ENCODE measurements around the gene ATXN7. TPM values are rescaled to one million over a fixed set of nuclear protein-coding genes. Genes with fewer than 3 reads are reported as not detected.

The ATXN7 gene
- total and polyA plus RNA-seq, 2 of the 13 experiments (the other 11 are each of a cell fraction or from before 2014, with no cell fraction given) = 13.8 to 20.0 TPM

DNA sequence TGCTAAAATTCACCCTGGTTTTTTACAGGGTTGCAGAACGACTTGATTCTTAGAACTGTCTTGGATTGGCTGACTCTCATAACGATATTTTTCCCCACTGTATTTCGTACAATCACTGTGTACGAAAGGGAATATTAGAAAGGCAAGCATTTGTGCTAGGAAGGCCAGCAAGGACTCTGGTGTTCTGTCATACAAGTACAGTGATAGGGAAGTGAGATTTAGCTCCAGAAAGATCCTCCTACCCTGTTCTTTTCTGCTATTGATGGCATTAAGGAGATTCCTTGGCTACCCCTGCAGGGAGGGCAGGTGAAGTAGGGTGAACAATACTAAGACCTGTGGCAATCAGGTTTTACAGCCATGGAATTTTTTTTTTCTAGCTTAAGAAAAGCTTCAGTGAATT, 102.3 kb downstream of the ATXN7 start (continued):
- TF ChIP-seq, protein P1, sequence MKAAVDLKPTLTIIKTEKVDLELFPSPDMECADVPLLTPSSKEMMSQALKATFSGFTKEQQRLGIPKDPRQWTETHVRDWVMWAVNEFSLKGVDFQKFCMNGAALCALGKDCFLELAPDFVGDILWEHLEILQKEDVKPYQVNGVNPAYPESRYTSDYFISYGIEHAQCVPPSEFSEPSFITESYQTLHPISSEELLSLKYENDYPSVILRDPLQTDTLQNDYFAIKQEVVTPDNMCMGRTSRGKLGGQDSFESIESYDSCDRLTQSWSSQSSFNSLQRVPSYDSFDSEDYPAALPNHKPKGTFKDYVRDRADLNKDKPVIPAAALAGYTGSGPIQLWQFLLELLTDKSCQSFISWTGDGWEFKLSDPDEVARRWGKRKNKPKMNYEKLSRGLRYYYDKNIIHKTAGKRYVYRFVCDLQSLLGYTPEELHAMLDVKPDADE (CRISPR knock-in tag; IDR thresholded peaks at IDR 0.05) = no peak
- TF ChIP-seq CEBPB (IDR thresholded peaks at IDR 0.05; ENCODE audit: borderline replicate concordance, low read depth, low read length) (no peak), MAFK (conservative IDR thresholded peaks at IDR 0.05 in 1 of 2, IDR thresholded peaks at IDR 0.05 in 1 of 2; ENCODE audit: low read length in 2 of 2) (no peak), MBNL3 (CRISPR knock-in tag; conservative IDR thresholded peaks at IDR 0.05) (no peak), ZNF703 (CRISPR knock-in tag; IDR thresholded peaks at IDR 0.05; ENCODE audit: borderline replicate concordance) (no peak)

DNA sequence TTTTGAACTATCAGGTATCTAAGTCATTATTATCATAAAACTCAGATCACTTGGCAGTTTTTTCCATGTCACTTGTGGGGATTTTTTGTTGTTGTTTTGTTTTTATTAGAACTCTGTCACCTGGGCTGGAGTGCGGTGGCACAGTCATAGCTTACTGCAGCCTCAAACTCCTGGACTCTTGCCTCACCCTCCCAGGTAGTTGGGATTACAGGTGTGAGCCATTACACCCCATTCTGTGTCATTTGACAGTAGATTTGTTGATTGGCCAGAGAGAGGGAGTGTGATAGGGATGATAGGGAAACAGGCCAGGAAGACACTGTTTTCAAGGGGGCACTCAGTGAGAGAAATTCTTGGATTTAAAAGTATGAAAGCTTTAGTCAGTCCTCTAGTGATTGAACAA, 103.2 kb downstream of the ATXN7 start:
- 96% methylated on average over 1 of the region's 1 CpG for WGBS (ENCODE audit: low lambda C conversion rate)

More for the DNA sequence above, 103.2 kb downstream of the ATXN7 start:
- peak overlapping the region; percentile 88 for H3K4me2 ChIP-seq (ENCODE audit: low read depth, low read length)
- H3K79me2 ChIP-seq (ENCODE audit: insufficient read depth, low read length) = peaks cover 38% of the 10 kb centered on the region
- CTCF ChIA-PET (ENCODE audit: low intra/inter-chr PET ratio, low total read pairs) = no interaction called here
- no peaks in the 10 kb centered on the region for H3K27me3 ChIP-seq (ENCODE audit: control insufficient read depth in 1 of 2, insufficient read depth in 2 of 2, low read length in 2 of 2)
- in situ Hi-C loops (cut with HindIII; ENCODE audit: extremely low pct_ligation_motif_present, low pct_unique_long_range_greater_than_20kb) (no loop called here), intact Hi-C loops (cut with micrococcal nuclease; ENCODE audit: unreplicated experiment) (no loop called here)
- peaks cover 51% of the 10 kb centered on the region for H3K4me1 ChIP-seq (ENCODE audit: insufficient read depth, low read length)
- DNase-seq (ENCODE audit: low spot score) (no peak), FAIRE-seq (no peak), ATAC-seq (no peak)
- H3K36me3 ChIP-seq (replicated peaks in 1 of 2; ENCODE audit: control insufficient read depth in 1 of 2, insufficient read depth in 2 of 2, low read length in 2 of 2) = no peaks in the 10 kb centered on the region
- H3K27ac ChIP-seq (ENCODE audit: extremely low read length, insufficient read depth, low read length) = peak overlapping the region; percentile 91
- H3K4me3 ChIP-seq (replicated peaks in 1 of 3; ENCODE audit: insufficient read depth in 1 of 3, low read depth in 2 of 3, low read length in 3 of 3) = 0 out of 6 replicates have a peak overlapping the region, but pooled peaks of 1 of the 3 experiments have one; percentile 55
- no peak for TF ChIP-seq RBAK (CRISPR knock-in tag; IDR thresholded peaks at IDR 0.05)
- TF ChIP-seq TRIM24 (CRISPR knock-in tag; IDR thresholded peaks at IDR 0.05) = no peak
- TF ChIP-seq FOXM1 (CRISPR knock-in tag; IDR thresholded peaks at IDR 0.05) = no peak
- no peak for TF ChIP-seq ZFP82 (CRISPR knock-in tag; IDR thresholded peaks at IDR 0.05; ENCODE audit: borderline replicate concordance)
- no peak for TF ChIP-seq NBN (conservative IDR thresholded peaks at IDR 0.05)
- TF ChIP-seq, protein P2, sequence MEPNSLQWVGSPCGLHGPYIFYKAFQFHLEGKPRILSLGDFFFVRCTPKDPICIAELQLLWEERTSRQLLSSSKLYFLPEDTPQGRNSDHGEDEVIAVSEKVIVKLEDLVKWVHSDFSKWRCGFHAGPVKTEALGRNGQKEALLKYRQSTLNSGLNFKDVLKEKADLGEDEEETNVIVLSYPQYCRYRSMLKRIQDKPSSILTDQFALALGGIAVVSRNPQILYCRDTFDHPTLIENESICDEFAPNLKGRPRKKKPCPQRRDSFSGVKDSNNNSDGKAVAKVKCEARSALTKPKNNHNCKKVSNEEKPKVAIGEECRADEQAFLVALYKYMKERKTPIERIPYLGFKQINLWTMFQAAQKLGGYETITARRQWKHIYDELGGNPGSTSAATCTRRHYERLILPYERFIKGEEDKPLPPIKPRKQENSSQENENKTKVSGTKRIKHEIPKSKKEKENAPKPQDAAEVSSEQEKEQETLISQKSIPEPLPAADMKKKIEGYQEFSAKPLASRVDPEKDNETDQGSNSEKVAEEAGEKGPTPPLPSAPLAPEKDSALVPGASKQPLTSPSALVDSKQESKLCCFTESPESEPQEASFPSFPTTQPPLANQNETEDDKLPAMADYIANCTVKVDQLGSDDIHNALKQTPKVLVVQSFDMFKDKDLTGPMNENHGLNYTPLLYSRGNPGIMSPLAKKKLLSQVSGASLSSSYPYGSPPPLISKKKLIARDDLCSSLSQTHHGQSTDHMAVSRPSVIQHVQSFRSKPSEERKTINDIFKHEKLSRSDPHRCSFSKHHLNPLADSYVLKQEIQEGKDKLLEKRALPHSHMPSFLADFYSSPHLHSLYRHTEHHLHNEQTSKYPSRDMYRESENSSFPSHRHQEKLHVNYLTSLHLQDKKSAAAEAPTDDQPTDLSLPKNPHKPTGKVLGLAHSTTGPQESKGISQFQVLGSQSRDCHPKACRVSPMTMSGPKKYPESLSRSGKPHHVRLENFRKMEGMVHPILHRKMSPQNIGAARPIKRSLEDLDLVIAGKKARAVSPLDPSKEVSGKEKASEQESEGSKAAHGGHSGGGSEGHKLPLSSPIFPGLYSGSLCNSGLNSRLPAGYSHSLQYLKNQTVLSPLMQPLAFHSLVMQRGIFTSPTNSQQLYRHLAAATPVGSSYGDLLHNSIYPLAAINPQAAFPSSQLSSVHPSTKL (CRISPR knock-in tag; IDR thresholded peaks at IDR 0.05) = no peak
- no peak for TF ChIP-seq ZNF780A (CRISPR knock-in tag; IDR thresholded peaks at IDR 0.05)
- no peak for TF ChIP-seq KLF16 (CRISPR knock-in tag; IDR thresholded peaks at IDR 0.05)
- TF ChIP-seq, protein P3, sequence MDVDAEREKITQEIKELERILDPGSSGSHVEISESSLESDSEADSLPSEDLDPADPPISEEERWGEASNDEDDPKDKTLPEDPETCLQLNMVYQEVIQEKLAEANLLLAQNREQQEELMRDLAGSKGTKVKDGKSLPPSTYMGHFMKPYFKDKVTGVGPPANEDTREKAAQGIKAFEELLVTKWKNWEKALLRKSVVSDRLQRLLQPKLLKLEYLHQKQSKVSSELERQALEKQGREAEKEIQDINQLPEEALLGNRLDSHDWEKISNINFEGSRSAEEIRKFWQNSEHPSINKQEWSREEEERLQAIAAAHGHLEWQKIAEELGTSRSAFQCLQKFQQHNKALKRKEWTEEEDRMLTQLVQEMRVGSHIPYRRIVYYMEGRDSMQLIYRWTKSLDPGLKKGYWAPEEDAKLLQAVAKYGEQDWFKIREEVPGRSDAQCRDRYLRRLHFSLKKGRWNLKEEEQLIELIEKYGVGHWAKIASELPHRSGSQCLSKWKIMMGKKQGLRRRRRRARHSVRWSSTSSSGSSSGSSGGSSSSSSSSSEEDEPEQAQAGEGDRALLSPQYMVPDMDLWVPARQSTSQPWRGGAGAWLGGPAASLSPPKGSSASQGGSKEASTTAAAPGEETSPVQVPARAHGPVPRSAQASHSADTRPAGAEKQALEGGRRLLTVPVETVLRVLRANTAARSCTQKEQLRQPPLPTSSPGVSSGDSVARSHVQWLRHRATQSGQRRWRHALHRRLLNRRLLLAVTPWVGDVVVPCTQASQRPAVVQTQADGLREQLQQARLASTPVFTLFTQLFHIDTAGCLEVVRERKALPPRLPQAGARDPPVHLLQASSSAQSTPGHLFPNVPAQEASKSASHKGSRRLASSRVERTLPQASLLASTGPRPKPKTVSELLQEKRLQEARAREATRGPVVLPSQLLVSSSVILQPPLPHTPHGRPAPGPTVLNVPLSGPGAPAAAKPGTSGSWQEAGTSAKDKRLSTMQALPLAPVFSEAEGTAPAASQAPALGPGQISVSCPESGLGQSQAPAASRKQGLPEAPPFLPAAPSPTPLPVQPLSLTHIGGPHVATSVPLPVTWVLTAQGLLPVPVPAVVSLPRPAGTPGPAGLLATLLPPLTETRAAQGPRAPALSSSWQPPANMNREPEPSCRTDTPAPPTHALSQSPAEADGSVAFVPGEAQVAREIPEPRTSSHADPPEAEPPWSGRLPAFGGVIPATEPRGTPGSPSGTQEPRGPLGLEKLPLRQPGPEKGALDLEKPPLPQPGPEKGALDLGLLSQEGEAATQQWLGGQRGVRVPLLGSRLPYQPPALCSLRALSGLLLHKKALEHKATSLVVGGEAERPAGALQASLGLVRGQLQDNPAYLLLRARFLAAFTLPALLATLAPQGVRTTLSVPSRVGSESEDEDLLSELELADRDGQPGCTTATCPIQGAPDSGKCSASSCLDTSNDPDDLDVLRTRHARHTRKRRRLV (CRISPR knock-in tag; IDR thresholded peaks at IDR 0.05) = no peak
- H3K9ac ChIP-seq (ENCODE audit: insufficient read depth, low read depth, low read length) = 0 out of 2 replicates have a peak overlapping the region, but pooled peaks have one; percentile 31
- POLR2A ChIA-PET = interaction anchor here (2.0 kb wide), 1 partner anchor 10 kb away, joined by 11 read pairs; no protein-coding TSS in a partner anchor
- no TSS peak for BruUV-seq (replicated peaks)
- H3K9me3 ChIP-seq (ENCODE audit: low read length) = no peaks in the 10 kb centered on the region
- H2AFZ ChIP-seq (ENCODE audit: low read length) = no peak overlapping the region
- H4K20me1 ChIP-seq (ENCODE audit: insufficient read depth, low read length) = no peaks in the 10 kb centered on the region

All from HepG2 (cell line).